Measurements from ENCODE around the gene BSG.
"Not testable (repeated sequence)": the region's sequence is repeated elsewhere in the genome, so short reads cannot be mapped to it uniquely, and the experiment has no call there.

Gene BSG

GRCh38 chr19:621191-621590 is 48.8 kb downstream of the BSG start:
- DNase-seq, result not testable (repeated sequence)

GRCh38 chr19:621819-622218 is 49.4 kb downstream of the BSG start:
- no peak for DNase-seq

- no peak for DNase-seq
These were observed 50.3 kb downstream of the BSG start for GRCh38 chr19:622666-623065.

GRCh38 chr19:623175-623916 is 51.0 kb downstream of the BSG start:
- no peak for DNase-seq

DNA sequence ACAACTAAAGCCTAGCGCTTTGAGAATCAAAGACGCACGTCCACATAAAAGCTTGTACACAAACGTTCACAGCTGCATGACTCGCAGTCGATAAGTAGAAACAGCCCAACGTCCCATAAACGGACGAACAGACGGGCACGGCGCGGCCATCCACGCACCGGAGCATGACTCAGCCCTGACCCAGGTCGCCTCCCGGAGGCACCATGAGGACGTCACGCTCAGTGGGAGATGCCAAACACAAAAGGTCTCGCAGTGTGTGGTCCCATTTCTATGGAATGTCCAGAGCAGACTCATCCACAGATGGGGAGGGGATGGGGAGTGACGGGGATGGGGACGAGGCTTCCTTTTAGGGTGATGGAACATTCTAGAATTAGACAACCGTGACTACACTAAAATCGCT is 51.6 kb downstream of the BSG start:
- no peak for DNase-seq

GRCh38 chr19:624433-625109 is 52.2 kb downstream of the BSG start:
- DNase-seq, result no peak

DNA sequence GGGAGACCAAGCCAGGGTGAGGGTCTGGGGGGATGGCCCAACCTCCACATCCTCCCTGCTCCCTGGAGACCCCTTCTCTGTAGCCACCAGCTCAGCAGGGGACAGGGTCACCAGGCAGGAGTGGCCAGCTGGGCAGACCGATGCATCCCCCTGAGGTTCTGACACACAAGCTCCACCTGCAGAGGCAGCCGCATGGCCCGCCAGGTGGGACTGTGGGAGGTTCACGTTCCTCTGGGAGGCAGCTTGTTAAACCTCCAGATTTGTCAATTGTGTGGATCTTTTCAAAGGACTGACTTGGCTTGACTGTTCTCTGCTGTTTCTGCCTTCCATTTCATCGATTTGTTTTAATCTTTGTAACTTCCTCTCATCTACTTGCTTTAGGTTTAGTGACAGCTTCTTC is 52.9 kb downstream of the BSG start:
- DNase-seq, result no peak

DNA sequence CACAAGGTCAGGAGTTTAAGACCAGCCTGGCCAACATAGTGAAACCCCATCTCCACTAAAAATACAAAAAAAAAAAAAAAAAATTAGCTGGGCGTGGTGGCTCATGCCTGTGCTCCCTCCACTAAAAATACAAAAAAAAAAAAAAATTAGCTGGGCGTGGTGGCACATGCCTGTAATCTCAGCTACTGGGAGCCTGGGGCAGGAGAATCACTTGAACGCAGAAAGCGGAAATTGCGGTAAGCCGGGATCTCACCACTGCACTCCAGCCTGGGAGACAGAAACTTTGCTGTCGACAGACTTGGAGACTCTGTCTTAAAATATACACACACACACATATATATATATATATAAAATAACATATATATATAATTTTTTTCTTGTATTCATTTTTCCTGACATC is 54.2 kb downstream of the BSG start:
- DNase-seq, result not testable (repeated sequence)

GRCh38 chr19:628168-628567 is 55.8 kb downstream of the BSG start:
- no peak for DNase-seq

DNA sequence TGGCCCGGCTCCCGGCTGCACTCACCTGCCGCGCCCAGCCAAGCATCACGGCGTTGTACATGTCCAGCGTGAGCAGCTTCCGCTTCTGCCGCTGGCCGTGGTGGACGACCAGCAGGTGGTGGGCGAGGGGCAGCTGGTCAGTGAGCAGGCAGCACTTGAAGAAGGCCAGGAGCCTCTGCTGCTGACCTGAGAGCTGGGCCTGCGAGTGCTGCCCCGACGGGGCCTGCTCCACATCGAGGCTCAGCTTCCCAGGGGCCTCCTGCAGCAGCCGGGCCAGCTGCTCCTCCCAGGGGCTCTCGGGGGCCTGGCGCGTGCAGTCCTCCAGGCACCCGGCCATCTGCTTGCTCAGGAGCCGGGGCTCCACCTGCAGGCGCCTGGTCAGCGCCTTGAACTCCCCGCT is 57.1 kb downstream of the BSG start:
- not testable (repeated sequence) for DNase-seq

- no peak for DNase-seq
These were observed 57.7 kb downstream of the BSG start for GRCh38 chr19:629961-630714.

- DNase-seq, result no peak
These were observed 60.2 kb downstream of the BSG start for GRCh38 chr19:632579-633067.
